DMS 273 (cell line): ENCODE data around the gene CLMN.

Experiments
- DNase-seq: peaks from one replicate; lab custom pipeline; 2025; ENCODE audit not compliant: unreplicated experiment; lab: John Stamatoyannopoulos, UW

CLMN gene

DNA sequence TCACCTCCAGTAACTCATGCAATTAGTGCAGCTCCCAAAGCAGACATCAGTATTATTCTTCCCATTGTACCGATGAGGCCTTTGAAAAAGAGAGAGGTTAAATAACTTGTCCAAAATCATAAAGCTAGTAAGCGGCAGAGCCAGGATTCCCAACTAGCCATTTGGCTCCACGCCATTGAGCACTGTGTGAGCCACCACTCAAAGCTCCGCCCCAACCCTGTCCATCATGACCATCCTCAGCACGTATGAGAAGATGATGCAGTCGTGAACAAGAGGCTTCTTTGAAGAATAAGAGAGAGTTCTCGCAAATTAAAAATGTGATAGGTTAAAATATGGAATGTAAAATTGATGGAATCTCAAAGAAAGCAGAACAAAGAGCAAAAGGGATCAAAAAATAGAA is 14.6 kb downstream of the CLMN start:
- DNase-seq = no peak

DNA sequence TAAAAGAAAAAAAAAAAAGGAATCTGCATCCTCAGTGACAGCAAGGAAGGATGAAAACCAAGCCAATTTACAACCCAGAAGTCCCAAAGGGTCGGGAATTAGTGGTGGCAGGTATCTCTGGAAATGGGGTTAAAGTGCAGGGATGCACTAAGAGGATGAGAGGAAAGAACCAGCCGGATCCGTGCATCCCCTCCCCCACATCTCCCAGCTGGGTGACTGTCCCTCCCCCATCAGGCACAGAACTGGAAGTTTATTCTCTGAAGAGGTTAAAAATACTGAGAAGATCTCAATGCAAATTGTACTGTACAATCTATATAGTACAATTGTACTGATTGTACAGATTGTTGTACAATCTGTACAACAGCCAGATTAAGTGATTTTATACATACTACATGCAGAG is 15.4 kb downstream of the CLMN start:
- no peak for DNase-seq

DNA sequence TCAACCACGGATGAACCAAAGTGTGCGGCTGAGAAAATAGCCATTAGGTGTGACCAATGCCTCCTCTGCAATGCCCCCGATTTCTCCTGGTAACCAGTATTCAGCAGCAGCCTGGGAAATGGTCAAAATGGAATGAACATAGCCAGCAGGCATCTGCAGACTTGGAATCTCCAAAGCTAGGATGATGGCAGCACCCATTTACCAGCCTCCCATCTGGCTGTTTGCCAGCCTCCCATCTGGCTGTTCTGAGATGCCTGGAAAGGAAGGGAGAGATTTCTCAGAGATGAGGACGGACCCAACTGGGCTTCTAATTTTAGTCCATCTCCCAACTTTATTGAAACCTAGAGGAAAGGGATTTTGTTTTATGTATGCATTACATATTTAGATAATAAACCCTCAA is 16.2 kb downstream of the CLMN start:
- peak; percentile 79 for DNase-seq

DNA sequence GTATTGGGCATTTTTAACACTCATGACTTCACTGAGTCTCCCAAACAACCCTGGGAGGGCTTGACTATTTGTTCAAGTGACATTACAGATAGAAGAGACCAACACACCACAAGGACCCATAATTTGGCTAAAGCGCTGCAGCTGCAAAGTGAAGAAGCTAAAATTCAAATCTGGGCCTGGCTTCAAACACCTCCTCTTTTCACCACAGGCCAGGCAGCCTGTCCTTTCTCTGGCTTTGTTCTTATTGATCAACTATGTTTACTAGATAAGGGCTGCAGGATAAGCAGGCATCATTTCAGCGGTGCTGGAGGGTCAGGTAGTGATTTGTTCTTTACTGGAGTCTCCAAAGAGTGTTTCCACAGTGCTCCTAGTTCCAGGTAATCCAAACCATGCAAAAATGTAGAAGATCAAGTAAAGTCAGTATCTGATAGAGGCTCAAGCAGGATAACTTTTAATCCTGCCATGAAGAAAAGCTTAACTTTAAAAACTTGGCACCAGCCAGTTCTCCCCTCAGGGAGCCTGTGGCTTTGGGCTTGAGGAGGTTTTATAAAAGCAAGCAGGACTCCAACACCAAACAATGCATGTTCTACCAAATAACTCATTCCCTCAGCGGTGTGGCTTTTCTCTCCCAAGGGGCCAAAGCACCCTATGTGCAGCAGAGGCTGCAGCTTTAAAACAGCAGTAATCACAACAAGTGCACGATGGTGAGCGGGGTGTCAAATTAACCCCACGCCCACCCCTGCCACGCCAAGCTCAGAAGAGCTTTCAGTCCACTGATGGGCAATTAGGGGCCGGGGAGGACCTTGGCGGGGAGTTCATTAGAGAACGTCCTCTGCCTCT is 16.8 kb downstream of the CLMN start:
- DNase-seq = no peak

DNA sequence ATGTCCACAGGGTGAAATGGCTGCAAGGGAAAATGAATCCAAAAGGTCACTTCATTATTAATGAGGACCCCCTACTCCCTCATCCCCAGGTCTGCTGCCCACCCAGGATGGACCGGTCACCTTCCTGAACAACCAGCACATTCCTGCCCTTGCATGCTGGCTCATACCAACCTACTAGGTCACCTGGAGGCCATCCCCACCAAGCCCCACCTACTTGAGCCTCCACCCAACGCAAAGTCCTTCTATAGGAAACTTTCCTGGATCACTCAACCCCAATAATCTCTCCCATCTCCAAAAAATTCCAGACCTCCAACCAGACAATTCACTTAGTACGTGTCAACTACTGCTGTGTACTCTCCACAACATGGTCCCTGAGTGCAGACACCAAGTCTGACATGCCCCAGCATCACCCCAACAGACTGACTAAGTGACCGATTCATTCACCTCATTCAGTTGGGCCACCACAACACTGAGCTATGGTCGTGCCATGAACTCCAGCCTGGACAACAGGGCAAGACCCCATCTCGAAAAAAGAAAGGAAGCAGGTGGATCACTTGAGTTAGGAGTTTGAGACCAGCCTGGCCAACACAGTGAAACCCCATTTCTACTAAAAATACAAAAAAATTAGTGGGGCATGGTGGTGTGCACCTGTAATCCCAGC is 18.1 kb downstream of the CLMN start:
- no peak for DNase-seq

DNA sequence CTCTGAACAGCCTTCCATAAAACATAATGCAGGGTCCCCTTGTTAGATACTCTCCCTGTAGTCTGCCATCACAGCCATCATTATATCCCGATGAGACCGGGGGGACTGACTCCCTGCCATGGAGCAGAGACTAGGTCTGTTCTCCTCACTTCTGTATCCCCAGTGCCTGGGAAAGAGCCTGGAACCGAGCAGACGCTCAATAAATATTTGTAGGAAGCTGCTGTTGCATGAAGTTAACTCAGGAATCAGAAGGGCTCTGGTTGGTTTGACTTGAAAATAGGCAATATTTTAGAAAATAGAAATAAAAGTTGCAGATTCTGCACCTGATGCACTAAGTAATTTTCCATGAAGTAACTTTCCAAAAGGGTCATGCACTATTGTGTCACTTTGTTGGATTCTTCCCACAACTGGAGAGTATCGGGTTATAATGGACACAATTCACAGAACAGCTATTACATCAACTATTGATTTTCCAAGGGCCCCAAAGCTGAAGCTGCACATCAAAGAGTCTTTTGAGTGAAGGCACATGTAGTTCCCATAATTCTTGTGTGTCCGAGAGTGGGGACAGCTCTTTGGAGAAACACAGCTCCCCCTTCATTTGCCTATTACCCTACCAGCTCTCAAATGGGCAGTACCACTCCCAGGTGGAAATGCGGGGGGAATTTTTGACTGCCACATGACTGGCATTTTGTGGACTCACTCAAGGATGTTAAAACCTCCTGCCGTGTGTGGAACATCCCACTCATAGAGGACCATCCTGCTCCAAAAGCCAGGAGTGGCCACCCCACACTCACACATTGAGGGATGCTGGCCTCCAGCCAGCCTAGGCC is 18.8 kb downstream of the CLMN start:
- DNase-seq = no peak

DNA sequence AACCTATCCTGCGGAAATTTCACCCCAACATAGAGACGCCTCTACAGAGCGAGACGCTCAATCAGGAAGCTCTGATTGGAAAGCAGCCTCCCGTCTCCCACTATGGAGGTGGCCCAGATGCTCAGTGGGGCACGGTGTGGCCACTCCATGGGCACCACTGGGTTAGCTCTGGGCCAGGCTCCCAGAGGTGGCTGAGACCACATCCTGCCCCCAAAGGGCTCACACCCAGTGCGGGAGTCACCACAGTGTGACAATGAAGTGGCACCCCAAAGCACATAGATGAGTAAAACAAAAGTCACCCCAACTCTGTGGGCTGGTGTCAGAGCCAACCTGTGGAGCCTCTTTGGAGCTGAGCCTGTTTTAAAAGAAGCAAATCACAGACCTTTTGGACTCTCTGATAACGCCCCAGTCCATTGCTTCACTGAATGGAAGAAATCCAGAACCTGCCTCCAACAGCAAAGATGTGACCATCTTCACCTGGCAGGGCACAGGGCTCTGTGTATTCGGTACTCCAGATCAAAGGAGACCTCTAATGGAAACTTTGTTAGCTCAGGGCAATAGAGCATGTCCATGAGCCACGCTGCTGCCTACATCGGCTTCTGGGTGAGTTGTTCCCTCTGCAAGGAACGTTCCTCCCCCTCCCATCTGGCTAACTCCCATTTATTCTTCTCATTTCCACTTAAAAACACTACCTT is 19.6 kb downstream of the CLMN start:
- DNase-seq = no peak

DNA sequence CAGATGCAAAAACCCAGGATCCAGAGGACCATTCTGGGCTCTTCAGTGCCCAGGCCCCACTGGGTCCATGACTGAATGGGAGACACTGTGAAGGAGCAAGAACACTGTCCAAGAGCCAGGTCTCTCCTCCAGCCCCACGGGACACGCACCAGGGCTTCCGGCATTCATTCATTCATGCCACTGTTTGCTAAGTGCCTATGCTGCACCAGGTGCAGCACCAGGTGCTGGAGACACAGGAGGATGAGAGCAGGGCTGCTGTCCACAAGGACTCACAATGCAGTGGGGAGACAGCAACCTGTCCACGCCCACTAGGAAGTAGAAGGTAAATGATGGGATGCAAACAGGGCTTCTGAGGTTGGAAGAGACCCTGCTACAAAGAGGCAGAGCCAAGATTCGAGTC is 20.4 kb downstream of the CLMN start:
- DNase-seq = no peak

DNA sequence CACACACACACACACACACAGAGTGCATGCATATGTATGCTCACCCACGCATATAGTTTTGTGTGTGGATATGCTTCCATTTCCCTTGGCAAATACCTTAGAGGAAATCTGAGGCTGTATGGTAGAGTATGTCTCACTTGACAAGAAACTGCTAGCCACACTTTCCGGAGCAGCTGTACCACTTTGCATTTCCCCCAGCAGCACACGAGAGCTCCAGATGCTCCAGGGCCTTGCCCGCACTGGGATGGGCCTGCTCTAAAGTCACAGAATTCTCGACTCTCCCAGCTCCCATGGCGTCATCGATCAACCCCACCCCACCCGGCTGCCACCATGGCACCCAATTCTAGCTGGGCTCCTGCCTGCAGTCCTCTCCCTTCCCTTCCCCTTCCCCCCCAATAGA is 21.9 kb downstream of the CLMN start:
- DNase-seq = peak; percentile 61

DNA sequence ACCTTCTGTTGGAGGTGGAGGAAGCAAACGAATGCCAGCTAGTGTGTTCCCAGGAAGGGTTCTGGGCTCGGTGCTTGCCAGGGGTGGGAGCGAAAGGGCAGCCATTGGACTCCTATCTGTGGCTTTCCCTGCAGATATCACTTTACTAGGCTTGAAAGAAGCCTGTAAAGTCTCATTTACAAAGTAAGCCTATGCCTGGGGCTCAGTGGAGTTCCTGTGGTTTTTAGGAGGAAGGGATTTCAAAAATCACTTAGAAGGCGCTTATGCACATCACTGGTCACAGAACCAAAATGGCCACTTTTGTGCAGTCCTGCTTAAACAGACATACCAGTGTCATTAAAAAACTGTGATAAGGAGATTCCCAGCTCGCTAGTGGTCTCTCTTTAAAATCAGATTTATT is 22.7 kb downstream of the CLMN start:
- no peak for DNase-seq

DNA sequence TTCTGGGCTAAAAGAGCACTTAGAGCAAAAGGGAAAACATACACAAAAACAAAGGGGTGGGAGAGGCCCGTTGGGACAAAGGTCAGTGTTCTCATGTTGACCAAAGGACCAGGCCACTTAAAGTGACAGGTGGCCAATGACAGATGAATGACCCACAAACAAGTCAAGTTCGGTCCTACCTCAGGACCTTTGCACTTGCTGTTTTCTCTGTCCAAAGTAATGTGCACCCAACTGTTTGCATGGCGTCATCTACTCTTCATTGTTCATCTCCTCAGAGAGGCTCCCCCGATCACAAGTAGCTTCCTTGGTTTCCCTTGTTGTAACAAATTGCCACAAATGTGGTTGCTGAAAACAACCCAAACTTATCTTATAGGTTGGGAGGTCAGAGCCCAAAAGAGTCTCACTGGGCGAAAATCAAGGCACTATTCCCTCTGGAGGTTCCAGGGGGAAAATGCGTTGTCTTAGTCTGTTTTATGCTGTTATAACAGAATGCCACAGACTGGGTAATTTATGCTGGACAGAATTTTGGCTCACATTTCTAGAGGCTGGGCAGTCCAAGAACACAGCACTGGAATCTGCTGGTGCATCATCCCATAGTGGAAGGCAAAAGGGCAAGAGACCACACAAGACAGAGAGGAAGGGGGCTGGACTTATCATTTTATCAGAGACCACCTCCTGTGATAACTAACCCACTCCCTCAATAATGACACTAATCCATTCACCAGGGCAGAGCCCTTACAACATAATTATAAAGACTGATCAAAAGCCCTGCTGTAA is 23.9 kb downstream of the CLMN start:
- no peak for DNase-seq

DNA sequence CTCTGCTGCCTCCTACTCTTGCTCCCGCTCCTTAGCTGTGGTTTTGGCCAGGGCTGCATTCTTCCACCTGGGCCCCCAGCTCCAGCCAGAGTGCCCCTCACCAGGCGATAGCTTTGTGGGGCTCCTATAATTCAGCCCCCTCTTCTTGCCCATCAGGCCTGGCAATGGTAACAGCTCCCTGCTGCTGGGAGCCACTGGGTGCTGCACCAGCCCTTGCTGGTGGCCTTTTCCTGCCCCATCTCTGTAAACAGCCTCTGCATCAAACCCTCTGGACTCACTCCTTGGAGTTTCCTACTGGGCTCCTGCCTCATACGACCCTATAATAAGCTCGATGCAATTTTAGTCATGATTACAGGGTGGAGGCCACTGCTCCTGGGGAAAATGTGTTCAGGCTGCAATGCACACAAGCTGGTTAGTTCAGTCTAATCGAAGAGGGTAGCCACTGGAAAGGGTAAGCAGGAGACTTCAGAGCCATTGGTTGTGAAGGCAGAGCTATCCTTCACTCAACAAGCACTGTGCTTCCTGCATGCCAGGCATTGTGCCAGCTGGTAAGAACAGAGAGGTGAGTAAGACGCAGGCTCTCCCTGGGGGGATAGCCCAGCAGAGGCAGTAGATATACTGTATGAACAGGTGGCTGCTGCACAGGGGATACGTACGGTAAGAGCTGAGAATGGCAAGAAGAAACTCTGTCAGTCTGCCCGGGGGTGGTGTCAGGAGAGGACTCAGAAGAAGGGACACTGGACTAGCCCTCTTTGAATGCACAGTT is 24.7 kb downstream of the CLMN start:
- DNase-seq = peak; percentile 61

DNA sequence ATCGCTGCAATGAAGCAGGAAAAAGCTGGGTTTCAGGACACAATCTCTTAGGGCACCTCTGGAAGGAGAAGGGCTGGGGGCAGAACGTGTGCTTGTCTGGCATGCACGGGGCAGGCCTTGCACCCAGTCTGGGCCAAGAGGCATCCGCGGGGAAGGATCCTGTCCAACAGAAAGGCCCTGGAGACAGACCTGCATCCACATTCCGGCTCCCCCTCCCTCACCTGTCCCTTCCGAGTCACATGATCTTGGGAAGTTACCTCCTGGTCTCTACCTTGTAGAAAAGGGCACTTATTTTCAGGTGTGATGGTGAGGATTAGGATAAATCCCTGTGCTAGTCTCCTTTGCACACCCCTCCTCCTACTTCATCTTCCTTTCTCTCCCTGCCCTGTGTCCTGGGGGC is 25.4 kb downstream of the CLMN start:
- no peak for DNase-seq

DNA sequence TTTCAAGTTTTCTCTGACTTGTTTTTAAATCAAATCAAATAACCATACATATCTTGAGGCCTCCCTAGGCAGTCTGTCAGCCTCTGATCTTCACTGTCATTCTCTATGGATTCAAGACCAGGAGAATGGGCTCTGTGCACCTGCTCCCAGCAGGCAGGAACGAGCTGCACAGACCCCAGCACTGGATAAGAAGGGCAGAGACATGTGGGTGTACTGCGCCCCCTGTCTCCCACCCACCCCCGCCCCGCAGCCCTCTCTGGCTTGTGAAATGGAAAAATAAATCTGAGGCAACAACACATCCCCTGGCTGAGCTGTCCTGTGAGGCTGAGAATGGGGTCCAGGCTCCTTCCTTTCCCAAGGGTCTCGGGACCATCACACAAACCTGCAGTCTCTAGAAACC is 26.3 kb downstream of the CLMN start:
- DNase-seq = no peak

DNA sequence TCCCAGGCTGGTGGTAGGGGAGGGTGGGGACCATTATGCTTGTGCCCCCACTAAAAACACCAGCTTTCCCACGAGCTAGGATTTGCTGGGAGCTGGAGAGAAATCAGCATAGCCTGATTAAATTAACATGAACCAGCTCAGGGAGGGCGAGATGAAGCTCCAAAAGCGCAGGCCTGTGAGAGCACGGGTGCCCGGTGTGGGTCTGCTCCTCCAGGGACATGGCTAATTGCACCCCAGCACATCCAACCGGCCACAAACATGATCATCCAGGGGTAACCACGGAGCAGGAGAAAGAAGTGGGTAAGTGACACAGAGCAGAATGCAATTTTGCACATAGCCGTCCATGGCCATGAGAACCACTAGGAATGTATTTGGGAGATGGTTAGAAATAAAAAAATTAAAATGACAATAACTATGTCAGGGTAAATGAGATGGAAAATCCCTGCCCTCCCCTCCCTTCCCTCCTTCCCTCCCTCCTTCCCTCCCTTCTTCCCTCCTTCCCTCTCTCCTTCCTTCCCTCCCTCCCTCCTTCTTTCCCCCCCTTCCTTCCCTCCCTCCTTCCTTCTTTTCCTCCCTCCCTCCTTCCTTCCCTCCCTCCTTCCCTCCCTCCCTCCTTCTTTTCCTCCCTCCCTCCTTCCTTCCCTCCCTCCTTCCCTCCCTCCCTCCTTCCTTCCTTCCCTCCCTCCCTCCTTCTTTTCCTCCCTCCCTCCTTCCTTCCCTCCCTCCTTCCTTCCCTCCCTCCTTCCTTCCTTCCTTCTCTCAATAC is 26.9 kb downstream of the CLMN start:
- DNase-seq = no peak

DNA sequence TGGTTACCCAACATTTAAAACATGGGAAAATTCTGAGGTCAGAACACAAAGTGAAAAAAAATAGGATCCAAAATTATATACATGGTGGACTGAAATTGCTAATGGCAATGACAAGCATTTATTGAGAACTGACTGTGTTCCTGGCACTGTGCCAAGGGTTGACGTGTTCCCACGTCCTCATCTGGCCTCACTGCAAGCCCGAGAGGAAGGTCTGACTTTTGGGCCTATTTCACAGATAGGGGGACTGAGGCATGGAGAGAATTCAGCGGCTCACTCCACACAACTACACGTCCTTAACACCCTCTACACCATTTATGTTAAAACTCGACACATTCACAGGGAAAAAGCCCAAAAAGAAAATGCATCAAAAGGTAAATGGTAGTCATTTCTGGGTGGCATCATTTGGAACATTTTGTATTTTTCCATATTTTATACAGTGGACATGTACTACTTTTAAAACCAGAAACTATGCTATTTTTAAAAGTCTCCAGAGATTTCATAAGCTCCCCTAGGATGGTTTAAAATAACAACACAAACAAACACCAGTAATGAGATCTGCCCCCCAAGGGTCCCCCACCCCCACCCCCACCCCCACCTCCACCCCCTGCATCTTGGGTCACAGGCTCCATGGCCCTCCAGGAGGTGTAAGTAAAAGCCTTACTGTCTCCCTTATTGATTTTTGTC is 27.7 kb downstream of the CLMN start:
- peak; percentile 79 for DNase-seq

DNA sequence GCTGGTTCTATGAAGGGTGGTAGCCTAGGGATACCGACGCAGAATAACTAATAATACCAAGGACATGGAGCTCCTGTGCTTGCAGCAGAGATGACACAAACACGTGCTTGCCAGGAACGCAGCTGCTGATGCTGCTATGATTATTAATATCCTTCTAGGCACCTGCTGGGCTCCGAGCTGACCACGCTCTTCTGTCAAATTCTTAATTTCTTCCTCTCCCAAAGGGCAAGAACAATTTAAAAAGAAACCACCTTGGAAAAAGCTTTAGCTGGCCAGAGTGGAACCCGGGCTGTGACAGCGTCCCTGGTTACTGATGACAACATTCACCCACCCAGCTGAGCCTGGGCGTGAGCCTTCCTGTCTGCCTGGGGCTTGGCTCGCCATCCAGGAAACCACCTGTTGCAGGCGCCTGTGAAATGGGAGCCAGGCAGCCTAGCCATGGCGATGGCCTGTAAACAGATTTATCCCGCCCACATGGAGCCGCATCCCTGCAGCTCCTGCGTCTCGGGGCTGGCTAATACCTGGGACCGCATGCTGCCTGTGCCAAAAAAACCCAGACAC is 28.8 kb downstream of the CLMN start:
- peak; percentile 80 for DNase-seq

DNA sequence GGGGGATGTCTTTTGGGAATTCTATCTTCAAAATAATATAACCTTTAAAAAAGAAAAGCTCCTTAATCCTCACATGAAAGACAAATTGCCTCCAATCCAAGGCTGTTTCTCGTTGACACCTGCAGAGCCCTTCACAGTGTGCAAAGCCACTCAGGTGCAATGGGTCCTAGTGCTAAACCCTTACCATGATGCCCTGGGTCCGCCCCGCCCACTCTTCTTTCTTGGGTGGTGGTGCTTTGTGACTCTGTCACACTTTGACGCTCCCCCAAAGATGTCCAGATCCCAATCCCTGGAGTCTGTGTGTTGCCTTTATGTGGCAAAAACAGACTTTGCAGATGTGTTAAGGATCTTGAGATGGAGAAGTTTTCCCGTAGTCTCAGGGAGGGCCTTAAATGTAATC is 29.7 kb downstream of the CLMN start:
- no peak for DNase-seq
